KG1 (cell line): ENCODE data around the gene TBC1D22A.
"Not testable (repeated sequence)": the region's sequence is repeated elsewhere in the genome, so short reads cannot be mapped to it uniquely, and the experiment has no call there.

Experiments used
- DNase-seq: peaks from one replicate; lab custom pipeline; 2025; lab: John Stamatoyannopoulos, UW

The TBC1D22A gene

DNA sequence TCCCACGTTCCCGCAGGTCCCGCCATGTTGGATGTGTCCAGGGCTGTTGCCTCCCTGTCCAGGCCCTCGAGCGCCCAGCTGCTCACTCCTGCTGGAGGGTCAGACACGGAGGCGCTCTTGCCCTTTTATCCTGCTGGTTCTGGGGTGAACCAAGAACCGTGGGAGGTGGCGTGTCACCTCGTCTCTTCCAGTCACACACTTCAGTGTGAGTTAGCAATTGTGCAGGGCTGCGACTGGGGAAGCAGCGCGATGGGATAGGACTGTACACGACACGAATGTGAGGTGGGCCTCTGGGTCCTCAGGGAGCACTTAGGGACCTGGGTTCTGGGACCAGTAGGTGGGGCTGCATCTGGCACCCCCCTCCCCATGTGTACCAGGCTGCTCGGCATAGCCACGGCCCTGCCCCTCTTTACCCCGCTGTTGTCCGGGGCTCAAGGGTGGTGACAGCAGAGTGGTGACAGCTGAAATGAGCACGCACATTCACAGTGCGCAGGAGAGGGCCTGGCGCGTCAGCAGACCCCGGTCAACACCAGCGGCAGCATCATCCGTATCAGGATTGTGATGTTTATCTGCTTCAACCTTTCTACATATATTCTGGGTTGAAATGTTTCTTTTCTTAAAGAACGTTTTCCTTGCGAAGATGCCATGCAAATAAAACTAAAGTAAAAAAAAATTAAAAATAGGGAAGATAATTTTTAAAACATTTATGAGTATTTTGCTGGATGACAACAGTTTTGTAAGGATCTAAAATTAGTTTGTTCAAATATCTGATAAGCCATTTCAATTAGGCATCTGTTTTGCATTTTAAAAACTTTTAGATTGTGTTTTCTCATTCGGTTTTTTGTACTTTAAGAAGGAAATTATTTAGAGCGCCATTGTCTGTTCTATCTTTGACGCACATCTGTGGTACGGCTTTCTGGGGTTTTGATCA is 210.7 kb downstream of the TBC1D22A start:
- DNase-seq: no peak

DNA sequence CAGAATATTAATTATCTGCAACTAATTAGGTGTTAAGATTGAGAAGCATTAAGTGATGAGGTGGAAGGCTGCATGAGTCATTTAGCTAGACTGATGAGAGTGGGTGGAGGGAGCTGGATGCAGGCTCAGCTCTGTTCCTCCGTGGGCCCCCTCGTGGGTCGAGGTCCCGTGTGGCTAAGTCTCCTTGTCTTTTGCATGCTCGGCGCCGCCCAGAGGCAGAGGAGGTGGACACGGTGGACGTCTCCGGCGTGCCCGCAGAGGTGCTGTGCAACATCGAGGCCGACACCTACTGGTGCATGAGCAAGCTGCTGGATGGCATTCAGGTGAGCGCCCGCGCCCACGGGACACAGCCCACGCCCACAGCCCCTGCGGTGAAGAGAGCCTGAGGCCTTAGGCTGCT is 211.6 kb downstream of the TBC1D22A start:
- DNase-seq: no peak

DNA sequence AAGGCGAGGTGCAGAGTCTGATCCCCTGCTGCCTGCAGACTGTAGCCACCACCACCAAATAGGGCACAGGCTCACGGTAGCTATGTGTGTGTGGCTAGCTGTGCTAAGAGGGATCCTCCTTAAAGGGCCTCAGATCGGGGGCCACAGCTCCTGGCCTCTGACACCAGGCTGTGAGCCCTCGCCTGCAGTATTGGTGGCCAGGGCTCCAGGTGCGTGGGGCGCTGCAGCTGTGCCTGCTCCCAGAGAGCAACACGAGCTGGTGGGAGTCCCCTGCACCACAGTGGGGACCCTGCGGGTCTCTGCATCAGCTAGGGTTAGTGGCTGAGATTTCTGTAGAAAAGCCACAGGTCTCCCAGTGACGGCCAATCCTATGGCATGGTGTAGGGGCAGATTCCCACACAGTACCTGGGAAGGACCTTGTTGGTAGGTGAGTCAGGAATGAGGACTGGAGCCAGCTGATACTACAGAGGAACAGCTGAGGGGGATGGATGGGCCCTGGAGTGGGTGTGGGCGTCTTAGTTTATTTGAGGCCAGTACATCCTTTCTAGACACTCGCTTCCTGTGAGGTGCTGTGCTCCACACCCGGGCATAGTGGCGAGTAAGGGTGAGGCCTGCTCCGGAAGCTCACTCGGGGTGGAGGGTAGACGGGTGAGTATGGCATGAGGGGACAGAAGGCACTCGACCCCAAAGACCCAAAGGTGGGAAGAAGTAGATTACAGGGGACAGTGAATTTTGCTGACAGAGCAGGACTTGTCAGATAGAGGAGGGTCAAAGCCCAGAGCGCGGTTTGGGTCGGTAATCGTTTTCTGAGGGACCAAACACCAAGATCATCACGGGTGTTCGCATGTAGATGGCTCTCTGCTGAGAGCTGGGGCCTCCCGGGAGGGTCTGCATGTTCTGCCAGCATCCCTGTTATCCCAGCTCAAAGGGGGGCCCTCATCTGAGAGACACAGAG is 212.5 kb downstream of the TBC1D22A start:
- no peak for DNase-seq

DNA sequence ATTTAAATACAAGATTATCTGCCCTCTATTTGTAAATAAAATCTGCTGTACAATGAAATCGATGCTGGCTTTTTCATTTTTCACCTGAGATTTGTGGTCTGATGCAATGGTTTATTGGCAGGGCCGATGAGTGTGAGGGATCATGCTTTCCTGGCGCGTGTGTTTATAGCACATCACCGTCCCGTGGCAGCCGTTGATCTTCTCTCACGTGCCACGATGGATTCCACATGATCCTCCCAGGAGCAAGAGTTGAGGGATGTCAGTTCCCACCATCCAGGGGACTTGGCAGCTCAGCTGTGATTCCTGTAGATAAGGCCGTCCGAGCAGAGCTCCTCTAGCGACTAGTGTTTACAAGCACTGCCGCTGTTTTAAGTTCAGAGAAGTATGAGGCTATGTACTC is 213.7 kb downstream of the TBC1D22A start:
- DNase-seq: no peak

DNA sequence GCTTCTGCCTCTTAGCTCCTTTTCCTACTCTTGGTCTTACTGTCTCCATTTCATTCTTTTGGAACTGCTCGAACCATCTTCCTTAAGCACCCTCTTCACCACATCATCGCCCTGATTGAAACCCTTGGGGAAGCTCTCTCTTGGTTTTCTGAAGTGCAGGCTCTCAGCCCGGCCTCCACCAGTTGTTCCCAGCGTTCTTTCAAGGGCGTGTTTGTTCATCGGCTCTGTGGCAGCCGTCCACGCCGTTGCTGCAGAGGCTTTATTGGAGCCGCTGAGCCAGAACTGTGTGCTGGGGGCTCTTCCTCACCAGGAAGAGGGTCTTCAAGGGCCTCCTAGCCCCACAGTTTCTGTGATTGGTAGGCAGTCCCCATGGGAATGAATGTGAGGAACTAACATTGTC is 214.1 kb downstream of the TBC1D22A start:
- DNase-seq: no peak

DNA sequence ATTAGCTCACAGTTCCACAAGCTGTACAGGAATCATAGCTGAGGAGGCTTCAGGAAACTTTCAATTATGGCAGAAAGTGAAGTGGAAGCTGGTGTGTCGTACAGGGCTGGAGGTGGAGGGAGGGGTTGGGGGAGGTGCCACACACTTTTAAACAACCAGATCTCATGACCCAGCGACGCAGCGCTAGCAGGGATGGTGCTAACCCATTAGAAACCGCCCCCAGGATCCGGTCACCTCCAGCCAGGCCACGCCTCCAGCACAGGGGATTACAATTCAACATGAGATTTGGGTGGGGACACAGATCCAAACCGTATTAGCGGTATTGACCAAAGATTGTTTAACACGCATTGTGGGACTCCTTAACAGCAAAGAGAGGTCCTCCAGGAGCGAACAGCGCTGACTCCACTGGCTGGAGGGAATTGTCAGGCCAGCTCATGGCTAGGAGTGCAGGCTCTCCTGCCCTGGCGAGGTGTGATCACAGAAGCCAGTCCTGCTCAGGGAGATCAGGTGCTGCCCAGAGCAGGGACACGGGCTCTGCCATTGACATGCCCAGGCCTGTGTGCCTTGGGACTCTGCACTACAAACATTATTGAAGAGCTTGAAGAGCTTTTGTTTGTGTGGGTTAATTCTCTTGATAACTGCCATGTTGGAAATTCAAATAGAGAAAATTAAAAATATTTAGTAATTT is 215.3 kb downstream of the TBC1D22A start:
- no peak for DNase-seq

DNA sequence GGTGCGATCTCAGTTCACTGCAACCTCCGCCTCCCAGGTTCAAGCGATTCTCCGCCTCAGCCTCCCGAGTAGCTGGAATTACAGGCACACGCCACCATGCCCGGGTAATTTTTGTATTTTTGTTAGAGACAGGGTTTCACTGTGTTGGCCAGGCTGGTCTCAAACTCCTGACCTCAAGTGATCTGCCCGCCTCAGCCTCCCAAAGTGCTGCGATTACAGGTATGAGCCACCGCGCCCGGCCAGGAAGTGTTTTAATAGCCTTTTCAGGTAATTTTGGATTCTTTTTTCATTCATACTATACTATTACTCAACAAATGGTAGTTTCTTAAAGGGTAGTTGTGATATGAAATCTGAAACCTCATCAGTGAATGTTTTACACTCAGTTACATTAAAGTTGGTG is 216.2 kb downstream of the TBC1D22A start:
- not testable (repeated sequence) for DNase-seq

DNA sequence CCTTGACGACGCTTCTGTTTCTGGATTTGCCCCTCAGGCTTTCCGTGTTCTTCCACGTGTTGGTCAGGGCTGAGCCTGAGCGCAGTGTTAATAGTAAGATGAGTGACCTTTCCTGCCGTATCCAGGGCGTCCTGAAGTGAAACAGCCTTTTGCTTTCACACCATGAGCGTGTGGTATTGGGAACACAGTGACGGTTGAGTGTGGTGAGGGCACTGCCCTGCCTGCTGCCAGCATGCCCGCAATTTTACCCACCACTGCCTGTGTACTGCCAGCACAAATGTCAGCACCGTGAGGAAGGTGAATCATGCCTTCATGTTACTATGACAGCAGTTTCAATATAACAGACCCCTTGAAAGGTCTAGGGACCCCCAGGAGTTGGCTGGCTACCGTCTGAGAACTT is 217.1 kb downstream of the TBC1D22A start:
- DNase-seq: no peak

DNA sequence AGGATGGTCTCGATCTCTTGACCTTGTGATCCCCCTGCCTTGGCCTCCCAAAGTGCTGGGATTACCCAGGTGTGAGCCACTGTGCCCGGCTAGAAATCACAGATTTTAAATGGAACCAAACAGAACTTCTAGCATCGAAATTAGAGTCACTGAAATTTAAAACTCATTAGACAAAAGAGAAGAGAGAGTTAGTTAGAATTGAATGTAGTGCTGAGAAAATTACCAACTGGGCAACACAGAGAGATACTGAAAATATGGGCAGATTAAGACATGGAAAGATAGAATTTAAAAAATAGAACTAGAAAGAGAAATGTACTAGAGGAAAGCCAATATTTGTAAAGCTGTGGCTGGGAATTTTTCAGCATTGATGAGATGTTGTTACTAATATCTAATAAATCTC is 217.9 kb downstream of the TBC1D22A start:
- no peak for DNase-seq

DNA sequence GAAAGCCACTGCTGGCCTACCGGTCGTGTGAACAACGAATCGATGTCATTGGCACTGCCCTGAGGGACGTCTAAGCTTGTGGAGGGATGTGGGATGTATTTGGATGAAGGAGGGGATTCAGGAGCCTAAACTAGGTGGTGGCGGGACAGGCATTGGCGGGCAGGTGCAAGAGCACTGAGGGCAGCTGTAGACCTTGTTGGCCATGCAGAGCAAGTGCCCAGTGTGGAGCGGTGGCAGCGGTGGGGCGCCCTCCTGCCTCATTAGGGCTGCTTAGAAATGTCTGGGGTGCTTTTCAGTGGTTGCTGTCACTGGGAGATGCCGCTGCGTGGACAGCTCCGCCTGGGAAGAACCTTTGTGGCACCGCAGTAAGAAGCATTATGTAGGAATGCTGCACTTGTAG is 220.2 kb downstream of the TBC1D22A start:
- no peak for DNase-seq

DNA sequence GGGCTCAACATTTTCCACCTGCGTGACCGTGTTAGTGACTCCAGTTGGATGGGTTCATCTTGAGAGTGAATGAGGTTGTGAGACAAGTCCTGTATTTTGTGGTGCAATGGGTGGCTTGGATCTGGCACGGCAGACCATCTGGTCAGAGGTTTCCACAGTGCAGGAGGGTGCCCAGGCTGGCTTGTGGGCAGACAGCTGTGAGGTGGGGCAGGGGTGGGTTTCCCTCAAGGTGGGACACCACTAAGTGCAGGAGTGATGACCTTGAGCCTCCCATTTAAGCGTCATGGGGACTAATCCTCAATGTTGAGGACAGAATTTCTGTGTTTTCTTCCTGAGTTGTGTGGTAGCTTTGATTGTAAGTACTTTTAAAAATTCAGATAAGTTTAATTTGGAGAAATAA is 220.6 kb downstream of the TBC1D22A start:
- DNase-seq: no peak

DNA sequence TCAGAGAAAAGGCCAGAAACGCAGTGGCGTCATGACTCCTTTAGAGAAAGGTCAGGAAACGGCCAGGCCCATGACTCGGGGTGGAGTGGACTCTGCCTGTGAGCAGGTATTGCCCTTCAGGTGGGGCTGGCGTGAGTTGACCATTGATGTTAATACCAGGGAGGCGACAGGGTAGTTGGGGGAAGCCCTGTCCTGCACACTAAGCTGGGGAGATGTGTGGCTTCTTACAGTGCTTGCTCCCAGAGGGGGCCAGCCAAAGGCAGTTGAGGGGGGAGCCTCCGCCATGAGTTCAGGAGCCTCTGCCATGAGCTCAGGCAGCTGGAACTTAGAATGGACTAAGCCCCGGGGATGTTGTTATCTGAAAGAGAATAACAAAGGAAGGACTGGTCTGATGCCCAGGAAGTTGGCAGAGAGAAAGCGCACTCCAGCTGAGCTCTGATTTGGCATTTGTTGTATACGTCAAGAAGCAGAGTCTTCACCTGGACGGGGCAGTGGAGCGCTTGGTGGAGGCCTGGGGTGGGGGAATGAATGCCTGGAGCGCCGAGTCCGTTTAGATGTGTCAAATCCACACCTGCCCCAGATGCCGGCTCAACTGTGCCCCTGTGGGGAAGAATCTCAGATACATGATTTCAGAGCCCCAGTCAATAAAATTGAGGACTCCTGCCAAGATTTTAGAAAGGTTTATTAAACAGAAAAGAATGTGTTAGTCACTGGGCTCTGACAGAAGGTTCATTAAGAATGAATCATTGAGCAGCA is 222.5 kb downstream of the TBC1D22A start:
- DNase-seq: no peak

DNA sequence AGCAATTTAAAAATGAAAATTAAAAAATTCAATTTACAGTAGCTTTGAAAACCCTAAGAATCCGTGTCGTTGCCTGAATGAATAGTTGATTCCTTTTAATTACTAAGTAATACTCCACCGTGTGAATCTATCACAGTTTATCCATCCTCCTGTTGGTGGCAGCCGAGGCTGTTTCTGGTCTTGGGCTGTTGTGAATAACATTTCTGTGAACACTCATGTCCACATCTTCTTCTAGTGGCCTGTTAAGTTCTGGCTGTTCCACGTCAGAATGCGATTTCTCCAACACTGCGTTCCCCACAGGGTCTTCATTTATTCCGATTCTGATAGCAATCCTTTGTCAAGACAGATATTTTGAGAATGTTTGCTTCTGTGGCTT is 223.0 kb downstream of the TBC1D22A start:
- no peak for DNase-seq

DNA sequence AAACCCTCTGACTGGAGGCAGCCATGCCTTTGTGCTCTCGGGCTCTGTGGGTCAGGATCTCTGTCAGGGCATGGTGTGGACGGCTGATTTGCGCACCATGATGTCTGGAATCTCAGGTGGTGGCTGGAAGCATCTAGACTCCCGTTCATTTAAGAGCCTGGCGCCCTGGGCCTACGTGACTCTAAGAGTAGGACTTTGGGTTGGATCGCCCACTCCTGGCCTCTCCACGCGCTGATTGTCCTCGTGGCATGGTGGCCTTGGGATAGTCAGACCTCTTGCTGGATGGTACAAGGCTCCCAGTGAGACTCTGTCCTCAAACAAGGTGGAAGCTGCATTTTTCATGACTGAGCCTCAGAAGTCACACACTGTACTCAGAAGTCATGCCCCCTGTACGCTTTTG is 224.3 kb downstream of the TBC1D22A start:
- DNase-seq: no peak

DNA sequence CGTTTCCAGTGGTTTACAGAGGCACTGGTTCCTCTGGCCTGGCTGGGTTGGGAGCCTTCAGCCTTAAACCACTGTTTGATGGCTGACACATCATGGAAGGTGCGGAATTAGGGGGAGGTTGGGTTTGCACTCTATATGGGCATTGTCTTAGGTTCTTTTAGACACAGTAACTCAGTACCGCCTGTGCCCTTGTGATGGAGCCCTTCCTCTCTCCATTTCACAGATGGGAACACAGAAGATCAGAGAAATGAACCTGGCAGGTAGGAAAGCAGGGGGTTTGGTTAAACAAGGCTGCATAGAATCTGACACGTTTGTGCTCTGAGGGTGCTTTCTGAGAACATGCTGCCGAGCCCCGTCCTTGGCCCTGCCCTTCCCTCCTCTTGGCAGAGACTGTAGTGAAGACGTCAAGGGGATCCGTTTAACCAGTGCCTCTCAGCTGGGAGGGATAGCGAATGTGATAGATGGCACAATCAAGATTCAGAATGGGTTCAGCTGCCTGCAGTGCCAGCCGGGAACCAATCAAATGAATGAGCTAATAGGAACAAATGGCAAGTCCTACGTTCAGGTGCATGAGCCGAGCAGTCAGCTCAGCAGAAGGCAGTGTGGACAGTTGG is 228.6 kb downstream of the TBC1D22A start:
- no peak for DNase-seq

DNA sequence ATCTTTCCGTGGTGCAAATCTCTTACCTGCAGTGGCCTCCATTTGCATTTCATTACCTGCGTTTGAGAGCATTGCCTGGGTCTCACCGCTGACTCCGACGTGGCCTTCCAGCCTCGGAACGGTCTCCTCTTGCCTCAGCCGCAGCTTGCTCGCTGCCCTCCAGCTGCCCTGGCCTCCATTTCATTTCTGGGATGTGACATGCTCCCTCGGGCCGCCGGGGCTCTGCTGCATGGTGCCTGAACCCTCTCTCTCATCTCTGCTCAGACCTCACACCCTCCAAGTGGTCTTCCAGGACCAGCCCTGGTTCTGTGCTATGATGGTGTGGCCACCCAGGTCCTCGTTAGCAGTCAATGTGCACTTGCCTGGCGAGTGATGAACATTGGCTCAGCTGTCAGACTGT is 229.2 kb downstream of the TBC1D22A start:
- no peak for DNase-seq

DNA sequence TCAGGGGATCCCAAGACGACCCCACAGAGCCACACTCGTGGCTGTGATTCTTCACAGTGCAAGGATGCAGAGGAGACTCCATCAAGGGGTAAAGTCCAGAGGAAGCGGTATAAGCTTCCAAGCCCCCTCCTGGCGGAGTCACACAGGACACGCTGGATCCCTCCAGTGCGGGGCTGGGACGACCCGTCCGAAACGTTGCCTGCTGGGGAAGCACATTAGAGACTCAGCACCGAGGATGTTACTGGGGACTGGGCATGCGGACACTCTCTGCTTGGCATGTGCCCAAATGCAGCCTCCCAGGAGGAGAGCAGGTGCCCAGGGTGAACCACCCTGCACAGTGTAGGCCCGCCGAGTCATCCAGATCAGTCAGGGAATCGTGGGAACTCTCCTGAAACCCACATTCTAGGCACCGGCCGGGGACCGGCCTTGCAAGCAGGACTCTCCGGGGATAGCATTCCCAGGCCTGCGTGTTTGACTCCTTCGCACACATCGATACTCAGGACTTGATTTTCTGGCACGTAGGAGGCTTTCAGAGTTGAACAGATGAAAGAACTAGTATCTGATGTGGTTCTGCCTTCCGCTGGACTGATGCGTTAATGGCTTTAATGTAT is 229.8 kb downstream of the TBC1D22A start:
- no peak for DNase-seq

DNA sequence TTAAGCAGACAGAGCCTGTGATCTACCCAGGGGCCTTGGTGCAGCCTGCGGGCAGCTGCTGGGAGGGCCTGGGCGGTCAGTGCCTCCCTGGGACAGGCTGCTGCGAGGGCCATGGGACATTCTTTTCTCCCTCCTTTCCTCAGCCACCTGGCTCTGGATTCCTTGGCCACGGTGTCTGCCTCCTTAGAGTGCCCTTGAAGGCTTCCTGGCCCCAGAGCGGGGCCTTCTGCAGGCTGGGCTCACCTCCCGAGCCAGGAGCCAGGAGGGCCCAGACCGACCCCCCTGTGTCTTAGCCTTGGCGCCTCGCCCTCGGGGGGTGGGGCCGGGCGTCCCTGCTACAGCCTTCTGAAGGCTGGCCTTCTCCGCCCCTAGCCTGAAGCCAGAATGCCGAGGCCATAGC is 231.2 kb downstream of the TBC1D22A start:
- DNase-seq: no peak

DNA sequence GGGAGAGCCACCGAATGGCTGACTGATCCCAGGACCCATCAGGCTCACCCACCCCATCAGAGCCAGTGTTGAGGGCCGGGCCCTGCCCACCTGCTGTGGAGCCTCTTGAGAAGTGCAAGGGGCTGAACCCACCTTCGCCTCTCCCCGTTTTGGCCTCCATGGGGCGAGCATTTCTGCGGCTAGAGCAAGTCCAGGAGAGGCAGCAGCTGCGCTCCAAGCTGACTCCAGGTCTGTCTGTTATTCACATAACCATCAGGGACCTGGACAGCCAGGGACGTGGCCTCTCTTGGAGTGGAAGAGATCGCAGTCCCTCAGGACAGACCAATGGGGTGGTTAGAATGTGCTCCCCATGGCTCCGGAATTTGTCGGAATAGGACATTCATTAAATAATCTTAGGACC is 231.8 kb downstream of the TBC1D22A start:
- no peak for DNase-seq

DNA sequence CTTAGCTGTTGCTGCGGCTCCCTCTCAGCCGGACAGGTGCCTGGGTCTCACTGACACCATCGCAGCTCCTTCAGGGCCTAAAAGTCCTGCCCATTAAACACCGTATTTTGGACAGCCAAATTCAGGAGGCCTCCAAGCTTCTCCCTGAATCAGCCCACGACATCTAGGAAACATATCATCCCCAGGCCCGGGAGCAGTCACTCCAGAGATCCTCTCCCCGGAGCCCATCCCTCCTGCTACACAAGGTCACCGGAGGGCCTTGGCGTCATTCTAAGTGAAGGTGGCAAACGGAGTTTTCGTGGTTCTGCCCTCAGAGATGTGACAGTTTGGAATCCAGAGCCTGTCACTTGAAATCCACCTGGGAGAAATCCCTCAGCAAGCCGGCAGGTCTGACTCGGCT is 232.5 kb downstream of the TBC1D22A start:
- DNase-seq: no peak
